Measurements from ENCODE around the gene NUDT5.

DNA sequence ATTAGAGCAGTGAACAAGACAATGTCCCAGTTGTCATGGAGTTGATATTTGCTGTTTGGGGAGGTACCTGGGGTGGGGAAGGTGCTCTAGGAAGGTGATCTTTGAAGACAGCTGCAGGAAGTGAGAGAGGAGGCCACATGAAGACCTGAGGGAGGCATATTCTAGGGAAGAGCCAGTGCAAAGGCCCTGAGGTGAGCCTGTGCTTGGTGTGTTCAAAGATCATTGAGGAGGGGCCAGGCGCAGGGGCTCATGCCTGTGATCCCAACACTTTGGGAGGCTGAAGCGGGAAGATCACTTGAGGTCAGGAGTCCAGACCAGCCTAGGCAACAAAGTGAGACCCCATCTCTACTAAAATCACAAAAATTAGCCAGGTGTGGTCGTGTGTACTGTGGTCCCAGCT is 51.2 kb downstream of the NUDT5 start:
- no peak for TF ChIP-seq GATA2 (IDR thresholded peaks at IDR 0.05; ENCODE audit: low read depth, low read length)
- TF ChIP-seq GATA3 (IDR thresholded peaks at IDR 0.05; ENCODE audit: low read depth, low read length), result no peak
